Esophagus squamous epithelium (tissue), 4 donors: Measurements from ENCODE around the gene GREB1L.

Experiments used
- POLR2A ChIP-seq, 4 donors: fragments of 450-650 bp; IDR thresholded peaks; one replicate each; pipeline ENCODE4 v1.6.1; 2017; ENCODE audit warnings: antibody characterized with exemption in 4 of 4, mild to moderate bottlenecking in 4 of 4, moderate library complexity in 3 of 4
- TF ChIP-seq, protein P1 (sequence below), 6 experiments: fragments of 450-650 bp in 4 of 6; fragments of 200-600 bp in 2 of 6; sonication (generic) in 2 of 6; IDR thresholded peaks; one replicate each; pipeline ENCODE4 v1.5.1; 2016 to 2019; ENCODE audit warnings: antibody characterized with exemption in 6 of 6, mild to moderate bottlenecking in 4 of 6, moderate library complexity in 4 of 6

GRCh38 chr18:21389903-21390302 lies 147.9 kb downstream of the GREB1L start:
- TF ChIP-seq, protein P1, sequence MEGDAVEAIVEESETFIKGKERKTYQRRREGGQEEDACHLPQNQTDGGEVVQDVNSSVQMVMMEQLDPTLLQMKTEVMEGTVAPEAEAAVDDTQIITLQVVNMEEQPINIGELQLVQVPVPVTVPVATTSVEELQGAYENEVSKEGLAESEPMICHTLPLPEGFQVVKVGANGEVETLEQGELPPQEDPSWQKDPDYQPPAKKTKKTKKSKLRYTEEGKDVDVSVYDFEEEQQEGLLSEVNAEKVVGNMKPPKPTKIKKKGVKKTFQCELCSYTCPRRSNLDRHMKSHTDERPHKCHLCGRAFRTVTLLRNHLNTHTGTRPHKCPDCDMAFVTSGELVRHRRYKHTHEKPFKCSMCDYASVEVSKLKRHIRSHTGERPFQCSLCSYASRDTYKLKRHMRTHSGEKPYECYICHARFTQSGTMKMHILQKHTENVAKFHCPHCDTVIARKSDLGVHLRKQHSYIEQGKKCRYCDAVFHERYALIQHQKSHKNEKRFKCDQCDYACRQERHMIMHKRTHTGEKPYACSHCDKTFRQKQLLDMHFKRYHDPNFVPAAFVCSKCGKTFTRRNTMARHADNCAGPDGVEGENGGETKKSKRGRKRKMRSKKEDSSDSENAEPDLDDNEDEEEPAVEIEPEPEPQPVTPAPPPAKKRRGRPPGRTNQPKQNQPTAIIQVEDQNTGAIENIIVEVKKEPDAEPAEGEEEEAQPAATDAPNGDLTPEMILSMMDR (IDR thresholded peaks at IDR 0.05) = no peak
- TF ChIP-seq POLR2A (IDR thresholded peaks at IDR 0.05) = no peak
